Esophagus squamous epithelium (tissue), 5 donors: ENCODE data around the gene GDI2. TPM values are rescaled to one million over a fixed set of nuclear protein-coding genes. Genes with fewer than 3 reads are reported as not detected.

ENCODE experiments used
- DNase-seq: peaks from one replicate; lab custom pipeline; 2025; lab: John Stamatoyannopoulos, UW
- H3K27ac ChIP-seq, 4 donors: fragments of 200-600 bp; sonication (generic); one replicate each; pipeline ENCODE4 v1.5.1; 2016 to 2019; ENCODE audit warnings: mild to moderate bottlenecking in 1 of 4
- H3K27me3 ChIP-seq, 4 donors: fragments of 200-600 bp; sonication (generic); 1 replicate in 3 of 4; 2 replicates in 1 of 4; pipeline versions ENCODE4 v1.5.1 to v1.6.0; 2017 to 2021; ENCODE audit warnings: antibody characterized with exemption in 1 of 4
- H3K36me3 ChIP-seq, 3 donors: fragments of 200-600 bp; sonication (generic); one replicate each; pipeline ENCODE4 v1.5.1; 2016 to 2019
- H3K4me1 ChIP-seq, 3 donors: fragments of 200-600 bp; sonication (generic); one replicate each; pipeline ENCODE4 v1.5.1; 2017 to 2019
- H3K4me3 ChIP-seq, 4 donors: fragments of 200-600 bp; sonication (generic); 1 replicate in 3 of 4; 2 replicates in 1 of 4; pipeline ENCODE4 v1.5.1; 2016 to 2019; ENCODE audit warnings: mild to moderate bottlenecking in 2 of 4, moderate library complexity in 1 of 4
- H3K9me3 ChIP-seq, 3 donors: fragments of 200-600 bp; sonication (generic); one replicate each; pipeline ENCODE4 v1.5.1; 2016 to 2019
- CTCF ChIP-seq, 6 experiments: fragments of 450-650 bp in 4 of 6; fragments of 200-600 bp in 2 of 6; sonication (generic) in 2 of 6; IDR thresholded peaks; one replicate each; pipeline ENCODE4 v1.5.1; 2016 to 2019; ENCODE audit warnings: antibody characterized with exemption in 6 of 6, mild to moderate bottlenecking in 4 of 6, moderate library complexity in 4 of 6
- POLR2A ChIP-seq, 4 donors: fragments of 450-650 bp; IDR thresholded peaks; one replicate each; pipeline ENCODE4 v1.6.1; 2017; ENCODE audit warnings: antibody characterized with exemption in 4 of 4, mild to moderate bottlenecking in 4 of 4, moderate library complexity in 3 of 4
- WGBS, 2 donors: methylation state at CpG; one replicate each; pipeline ENCODE4 v1.1.5; 2018; 5-methylcytosine and 5-hydroxymethylcytosine counted together
- intact Hi-C: fragments of 100-400 bp; cut with DNase I; formaldehyde crosslinking; loops from one replicate; pipeline ENCODE4 v1.15.0; 2022
- total RNA-seq, 4 donors: library from RNA; depleted of rRNA; stranded (reverse); fragments of >200 nt; gene quantifications; one replicate each; pipeline ENCODE4 v1.1.0, GENCODE V29; 2016
- donor health status: DM: yes; HTN: yes; CAD: no.

GDI2 gene
- total RNA-seq, 4 donors from 2014 or later = 153 to 299 (median 257) TPM

GRCh38 chr10:5751601-5752253, 61.5 kb downstream of the GDI2 start:
- H3K4me3 ChIP-seq = no peak overlapping the region
- no peak overlapping the region for H3K27ac ChIP-seq
- no peaks in the 10 kb centered on the region for H3K9me3 ChIP-seq
- no peak for TF ChIP-seq CTCF (IDR thresholded peaks at IDR 0.05)
- no peak for TF ChIP-seq POLR2A (IDR thresholded peaks at IDR 0.05)
- intact Hi-C loops = no loop called here
- DNase-seq = no peak
- H3K27me3 ChIP-seq = no peaks in the 10 kb centered on the region
- no peaks in the 10 kb centered on the region for H3K4me1 ChIP-seq
- 67 to 75% methylated on average over 6 of the region's 6 CpGs for WGBS, 2 donors
- H3K36me3 ChIP-seq = peaks cover 4 to 69% (median 4%) of the 10 kb centered on the region in 3 donors

- no peak for TF ChIP-seq POLR2A (IDR thresholded peaks at IDR 0.05)
- TF ChIP-seq CTCF (IDR thresholded peaks at IDR 0.05) = no peak
- no peaks in the 10 kb centered on the region for H3K27me3 ChIP-seq
- no peaks in the 10 kb centered on the region for H3K9me3 ChIP-seq
- 80 to 90% methylated on average over 4 of the region's 4 CpGs for WGBS, 2 donors
- peaks cover 10 to 79% (median 11%) of the 10 kb centered on the region in 3 donors for H3K36me3 ChIP-seq
- intact Hi-C loops = no loop called here
- DNase-seq = no peak
- no peak overlapping the region for H3K27ac ChIP-seq
- no peaks in the 10 kb centered on the region for H3K4me1 ChIP-seq
- H3K4me3 ChIP-seq = no peak overlapping the region
These were observed 64.8 kb downstream of the GDI2 start for GRCh38 chr10:5748394-5748803.

GRCh38 chr10:5746197-5746596, 67.0 kb downstream of the GDI2 start:
- H3K27ac ChIP-seq = no peak overlapping the region
- H3K9me3 ChIP-seq = no peaks in the 10 kb centered on the region
- no peak overlapping the region for H3K4me3 ChIP-seq
- no peak for DNase-seq
- TF ChIP-seq POLR2A (IDR thresholded peaks at IDR 0.05) = no peak
- TF ChIP-seq CTCF (IDR thresholded peaks at IDR 0.05) = no peak
- no peaks in the 10 kb centered on the region for H3K27me3 ChIP-seq
- 79 to 95% methylated on average over 4 of the region's 4 CpGs for WGBS, 2 donors
- peaks cover 11 to 84% (median 17%) of the 10 kb centered on the region in 3 donors for H3K36me3 ChIP-seq
- H3K4me1 ChIP-seq = no peaks in the 10 kb centered on the region
- intact Hi-C loops = no loop called here

GRCh38 chr10:5744849-5745248, 68.4 kb downstream of the GDI2 start:
- intact Hi-C loops = no loop called here
- no peak overlapping the region for H3K4me3 ChIP-seq
- peaks cover 11 to 95% (median 17%) of the 10 kb centered on the region in 3 donors for H3K36me3 ChIP-seq
- H3K9me3 ChIP-seq = no peaks in the 10 kb centered on the region
- 83 to 89% methylated on average over 3 to 4 of the region's 5 CpGs for WGBS, 2 donors
- no peaks in the 10 kb centered on the region for H3K4me1 ChIP-seq
- H3K27me3 ChIP-seq = no peaks in the 10 kb centered on the region
- TF ChIP-seq POLR2A (IDR thresholded peaks at IDR 0.05) (no peak), CTCF (IDR thresholded peaks at IDR 0.05) (no peak)
- H3K27ac ChIP-seq = no peak overlapping the region
- no peak for DNase-seq

GRCh38 chr10:5743736-5744135, 69.5 kb downstream of the GDI2 start:
- Histone ChIP-seq H3K27ac (no peak overlapping the region), H3K4me1 (no peaks in the 10 kb centered on the region), H3K9me3 (no peaks in the 10 kb centered on the region), H3K27me3 (no peaks in the 10 kb centered on the region), H3K36me3 (peaks cover 11 to 96% (median 13%) of the 10 kb centered on the region in 3 donors), H3K4me3 (no peak overlapping the region)
- DNase-seq = no peak
- 72 to 76% methylated on average over 5 of the region's 5 CpGs for WGBS, 2 donors
- intact Hi-C loops = no loop called here
- no peak for TF ChIP-seq CTCF (IDR thresholded peaks at IDR 0.05)
- no peak for TF ChIP-seq POLR2A (IDR thresholded peaks at IDR 0.05)
